CD4-positive, alpha-beta T cell treated with Interleukin-6 at 100 ng/mL for 8 hours (primary cell): ENCODE results near the gene CCDC102B.
"Not testable (repeated sequence)": the region's sequence is repeated elsewhere in the genome, so short reads cannot be mapped to it uniquely, and the experiment has no call there.

Source experiments
- DNase-seq: peaks from one replicate; pipeline ENCODE4 v3.0.0-alpha.2; 2020; ENCODE audit warnings: mixed read lengths, low spot score

CCDC102B gene

DNA sequence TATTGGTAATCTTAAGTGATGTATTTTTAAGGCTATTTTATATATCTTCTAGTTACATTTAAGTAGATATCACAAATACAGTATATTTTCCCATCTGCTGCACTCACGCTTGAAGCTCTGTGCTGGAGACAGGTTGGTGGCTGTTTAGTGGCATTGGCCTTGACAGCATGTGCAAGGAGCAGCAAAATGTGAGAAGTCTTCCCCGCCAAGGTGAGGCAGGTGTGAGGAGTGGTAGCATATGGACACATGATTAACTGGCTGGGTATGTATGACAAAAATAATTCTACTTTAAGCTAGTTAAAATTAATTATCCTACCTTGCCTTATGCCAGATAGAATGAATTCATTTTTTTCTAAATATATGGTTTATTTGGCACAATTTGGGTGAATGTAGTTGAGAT is 117.2 kb downstream of the CCDC102B start:
- DNase-seq: no peak

DNA sequence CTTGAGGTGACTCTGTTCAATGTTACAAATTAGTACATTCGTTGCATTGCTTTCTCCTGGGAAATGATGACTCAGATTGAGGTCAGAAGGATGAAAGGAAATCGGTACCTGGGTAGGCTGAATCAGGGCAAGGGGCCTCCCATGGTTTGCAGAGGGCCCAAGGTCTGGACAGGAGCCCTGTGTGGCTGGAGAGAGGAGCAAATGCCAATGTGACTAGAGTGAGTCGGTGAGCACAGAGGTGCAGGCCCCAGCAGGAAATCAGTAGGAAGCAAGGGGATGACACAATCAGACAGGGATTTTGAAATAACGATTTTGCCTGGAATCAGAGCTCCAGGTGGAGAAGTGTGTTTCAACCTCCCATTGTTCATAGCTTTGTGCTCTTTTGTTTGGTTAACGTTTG is 118.9 kb downstream of the CCDC102B start:
- DNase-seq: no peak

DNA sequence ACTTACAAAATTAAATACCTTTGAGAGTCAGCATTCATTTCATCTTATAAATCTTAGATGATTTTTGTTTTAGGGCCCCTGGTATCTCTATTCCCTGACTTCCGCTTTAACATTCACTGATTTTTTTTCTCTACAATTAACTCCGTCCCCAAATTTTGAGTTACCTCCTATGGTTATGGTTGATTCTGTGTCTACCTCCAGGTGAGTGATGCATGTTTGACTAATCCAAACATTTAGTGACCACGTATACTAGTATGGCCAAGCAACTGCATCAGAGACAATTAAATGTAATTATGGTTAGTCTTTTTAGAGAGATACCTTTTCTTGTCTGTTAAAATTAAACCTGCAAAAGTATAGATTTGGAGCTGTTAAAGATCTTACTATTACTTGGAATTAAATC is 120.3 kb downstream of the CCDC102B start:
- no peak for DNase-seq

DNA sequence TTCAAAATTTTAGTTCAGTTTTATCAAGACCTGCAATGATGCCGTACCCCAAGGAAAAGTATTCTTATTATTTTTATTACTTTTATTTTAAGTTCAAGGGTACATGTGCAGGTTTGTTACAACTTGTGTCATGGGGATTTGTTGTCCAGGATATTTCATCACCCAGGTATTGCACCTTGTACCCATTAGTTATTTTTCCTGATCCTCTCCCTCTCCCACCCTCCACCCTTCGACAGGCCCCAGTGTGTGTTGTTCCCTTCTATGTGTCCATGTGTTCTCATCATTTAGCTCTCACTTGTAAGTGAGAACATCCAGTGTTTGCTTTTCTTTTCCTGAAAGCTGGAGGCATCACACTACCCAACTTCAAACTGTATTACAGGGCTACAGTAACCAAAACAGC is 122.0 kb downstream of the CCDC102B start:
- no peak for DNase-seq

DNA sequence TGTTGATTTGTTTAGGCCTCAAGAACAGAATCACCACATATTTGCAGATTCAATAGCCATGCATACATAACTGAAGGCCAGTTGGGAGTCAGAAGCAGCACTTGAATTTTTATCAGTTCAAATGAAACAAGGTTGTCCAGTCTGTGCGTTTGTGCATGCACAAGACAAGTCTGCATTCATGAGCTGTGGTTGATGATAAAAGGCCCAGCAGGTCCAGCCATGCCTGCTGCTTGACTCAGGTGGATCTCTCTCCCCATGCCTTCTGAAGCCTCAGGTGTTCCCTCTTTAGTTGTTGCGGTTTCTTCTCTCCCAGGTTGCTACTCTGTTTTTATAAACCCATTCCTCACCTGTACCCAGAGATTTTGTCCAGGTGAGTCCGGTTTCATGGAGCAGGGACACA is 124.5 kb downstream of the CCDC102B start:
- no peak for DNase-seq

DNA sequence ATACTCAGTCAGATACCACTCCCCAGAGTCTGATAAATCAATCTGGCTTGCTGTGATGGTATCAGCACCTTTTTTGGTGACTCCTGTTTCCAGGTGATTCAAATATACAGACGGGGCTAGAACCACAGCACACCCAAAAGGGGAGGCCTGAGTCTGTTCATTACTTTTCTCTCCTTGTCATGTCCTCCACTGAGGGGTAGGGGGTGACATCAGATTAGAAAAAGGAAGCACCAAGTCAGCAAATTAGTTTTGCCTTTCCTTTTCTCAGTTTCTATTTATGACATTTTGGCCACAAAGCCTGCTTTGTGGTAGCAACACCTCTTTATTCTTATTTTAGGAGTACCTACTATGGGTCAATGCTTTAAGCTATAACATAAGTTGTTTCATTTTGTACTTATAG is 127.4 kb downstream of the CCDC102B start:
- DNase-seq: no peak

DNA sequence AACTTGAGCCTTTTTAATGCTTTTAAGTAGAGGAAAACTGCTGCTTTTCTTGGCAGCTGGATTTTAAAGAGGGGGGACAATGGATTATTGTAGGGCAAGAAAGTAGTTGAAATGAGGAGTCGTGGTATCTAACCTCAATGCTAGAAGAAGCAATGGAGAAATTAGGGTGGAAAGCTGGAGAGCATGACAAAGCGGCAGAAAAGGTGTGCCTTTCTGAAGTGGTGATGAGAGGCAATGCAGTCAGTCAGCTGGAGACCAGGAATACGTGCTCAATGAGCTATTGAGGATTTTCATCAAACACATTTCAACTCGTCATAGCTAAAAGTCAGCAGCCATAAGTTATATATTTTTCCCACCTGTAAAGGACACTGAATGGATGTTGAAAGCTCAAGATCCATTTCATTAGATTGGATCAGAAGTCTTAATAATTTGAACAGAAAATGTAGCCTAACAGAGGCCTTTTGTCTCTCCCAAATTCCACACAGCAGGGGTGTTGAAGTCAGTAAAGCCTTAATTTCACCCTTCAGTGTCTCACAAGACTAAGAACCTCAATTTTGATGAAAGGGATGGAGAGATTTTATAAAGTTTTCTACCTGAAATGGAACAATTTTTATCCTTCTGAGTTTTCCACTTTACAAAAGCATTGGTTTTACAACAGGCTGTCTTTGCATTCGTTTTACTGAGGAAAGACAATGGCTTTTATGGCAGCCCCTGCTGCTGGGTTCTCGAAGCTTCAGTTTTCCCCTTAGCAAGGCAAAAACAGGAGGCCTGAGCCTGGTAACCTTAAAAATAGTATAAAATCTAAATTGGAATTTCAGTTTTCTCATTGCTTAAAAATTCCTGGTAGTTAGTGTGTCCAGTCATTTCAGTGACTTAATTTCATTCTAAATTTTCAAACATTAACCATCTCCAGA is 131.1 kb downstream of the CCDC102B start:
- DNase-seq: no peak

DNA sequence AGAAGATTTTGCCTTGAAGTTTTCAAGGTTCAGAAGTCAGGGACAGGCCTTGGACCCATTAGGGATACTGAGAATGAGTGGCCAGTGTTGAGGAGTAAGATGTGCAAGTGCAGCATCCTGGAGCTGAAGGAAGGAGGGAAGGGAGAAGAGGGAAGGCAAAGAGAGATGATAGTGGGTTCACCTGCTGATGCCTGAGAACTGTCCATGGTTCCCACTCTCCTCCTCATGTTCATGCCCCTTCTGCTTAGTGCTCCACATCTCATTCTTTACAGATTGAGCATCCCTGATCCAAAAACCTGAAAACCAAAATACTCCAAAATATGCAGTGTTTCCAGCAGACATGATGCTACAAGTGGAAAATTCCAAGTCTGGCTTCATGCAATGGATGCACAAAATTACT is 137.8 kb downstream of the CCDC102B start:
- no peak for DNase-seq

DNA sequence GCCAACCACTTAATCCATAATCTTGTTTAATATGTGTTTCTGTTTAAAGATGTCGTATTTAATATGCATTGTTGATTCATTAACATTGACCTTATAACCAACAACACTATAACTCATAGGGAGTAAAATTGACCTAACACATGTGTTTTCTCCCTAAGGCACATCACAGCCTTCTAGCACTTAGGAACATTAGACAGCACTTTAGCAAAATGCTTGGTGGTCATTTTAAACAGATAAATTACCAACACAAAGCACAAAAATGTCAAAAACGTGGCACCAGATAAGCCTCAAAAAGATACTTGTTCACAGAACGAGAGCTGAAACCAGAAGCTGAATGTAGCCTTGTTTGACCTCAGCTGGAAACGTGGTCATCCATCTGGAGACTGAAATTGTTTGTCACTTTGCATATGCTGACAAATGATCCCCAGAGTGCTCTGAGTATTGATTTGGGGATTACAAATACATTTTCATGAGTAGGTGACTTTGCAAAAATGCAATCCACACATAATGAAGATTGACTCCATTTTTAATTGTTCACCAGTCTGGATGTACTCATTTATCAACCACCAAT is 139.2 kb downstream of the CCDC102B start:
- DNase-seq: no peak

DNA sequence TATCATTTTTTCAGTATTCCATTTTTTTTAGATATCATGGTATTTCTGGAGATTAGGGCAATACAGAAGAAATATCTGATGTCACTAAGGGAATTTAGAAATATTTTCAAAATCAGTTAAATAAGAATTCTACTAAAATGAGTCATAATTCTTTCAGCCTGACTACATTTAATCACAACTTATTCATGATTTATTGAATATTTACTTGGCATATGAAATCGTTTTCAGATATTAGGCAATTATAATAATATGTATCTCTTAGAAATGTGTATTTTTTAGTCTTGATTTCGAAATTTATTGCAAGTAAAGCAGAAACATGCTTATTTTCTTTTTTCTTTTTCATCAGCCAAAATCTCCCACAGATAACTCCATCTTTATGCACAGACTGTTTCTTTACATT is 142.2 kb downstream of the CCDC102B start:
- no peak for DNase-seq

DNA sequence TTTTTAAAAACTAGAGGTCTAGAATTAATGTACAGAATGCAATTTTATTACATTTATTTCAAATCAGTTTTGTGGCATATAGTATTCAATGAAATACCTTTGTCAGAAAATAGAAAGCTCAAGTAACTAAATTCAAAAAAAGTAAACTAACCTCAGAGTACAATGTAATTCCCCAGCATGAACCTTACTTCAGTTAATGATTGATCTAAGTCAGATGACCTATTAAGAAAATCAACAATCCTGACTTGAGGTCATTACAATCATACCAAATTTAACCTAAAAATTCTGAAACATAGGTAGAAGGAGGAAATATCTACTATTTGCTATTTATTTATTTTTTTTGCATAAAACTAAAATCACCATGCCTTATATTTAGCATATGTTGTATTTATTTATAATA is 142.9 kb downstream of the CCDC102B start:
- DNase-seq: no peak

DNA sequence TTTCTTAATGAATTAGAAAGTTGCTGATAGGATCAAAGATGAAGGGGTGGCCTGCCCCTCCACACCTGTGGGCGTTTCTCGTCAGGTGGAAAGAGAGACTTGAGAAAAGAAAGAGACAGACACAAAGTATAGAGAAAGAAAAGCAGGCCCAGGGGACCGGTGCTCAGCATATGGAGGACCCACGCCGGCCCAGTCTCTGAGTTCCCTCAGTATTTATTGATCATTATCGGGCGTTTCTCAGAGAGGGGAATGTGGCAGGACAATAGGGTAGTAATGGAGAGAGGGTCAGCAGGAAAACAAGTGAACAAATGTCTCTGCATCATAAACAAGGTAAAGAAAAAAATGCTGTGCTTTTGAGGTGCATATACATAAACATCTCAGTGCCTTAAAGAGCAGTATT is 144.3 kb downstream of the CCDC102B start:
- DNase-seq: no peak

DNA sequence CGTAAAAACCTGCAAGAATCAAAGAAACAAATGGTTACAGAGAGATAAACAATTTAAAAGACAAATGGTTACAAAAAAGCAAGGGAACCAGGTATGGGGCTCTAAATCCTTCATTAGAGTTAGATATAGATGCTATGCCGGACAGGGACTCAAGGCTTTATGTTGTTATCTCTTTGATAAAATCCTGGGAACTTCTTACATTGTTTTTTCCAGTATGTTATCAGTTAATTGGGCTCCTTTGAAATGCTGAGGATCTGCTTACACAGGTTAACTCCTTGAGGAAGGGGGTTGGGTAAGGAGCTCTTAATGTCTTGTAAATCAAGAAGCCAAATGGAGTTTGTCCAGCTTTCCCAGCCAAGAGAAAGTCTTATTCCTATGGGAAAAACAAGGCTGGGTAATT is 146.0 kb downstream of the CCDC102B start:
- not testable (repeated sequence) for DNase-seq

DNA sequence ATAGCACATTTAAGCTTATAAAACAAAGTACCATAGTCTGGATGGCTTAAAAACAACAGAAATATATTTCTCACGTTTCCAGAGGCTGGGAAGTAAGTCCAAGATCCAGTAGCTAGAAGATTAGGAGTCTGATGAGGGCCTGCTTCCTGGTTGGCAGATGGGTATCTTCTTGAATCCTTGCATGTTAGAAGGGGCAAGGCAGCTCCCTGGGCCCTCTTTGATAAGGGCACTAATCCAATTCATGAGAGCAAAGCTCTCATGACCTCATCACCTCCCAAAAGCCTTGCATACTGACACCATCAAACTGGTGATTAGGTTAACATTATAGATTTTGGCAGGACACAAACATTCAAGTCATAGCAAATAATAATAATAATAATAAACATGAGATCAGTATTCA is 146.4 kb downstream of the CCDC102B start:
- no peak for DNase-seq

DNA sequence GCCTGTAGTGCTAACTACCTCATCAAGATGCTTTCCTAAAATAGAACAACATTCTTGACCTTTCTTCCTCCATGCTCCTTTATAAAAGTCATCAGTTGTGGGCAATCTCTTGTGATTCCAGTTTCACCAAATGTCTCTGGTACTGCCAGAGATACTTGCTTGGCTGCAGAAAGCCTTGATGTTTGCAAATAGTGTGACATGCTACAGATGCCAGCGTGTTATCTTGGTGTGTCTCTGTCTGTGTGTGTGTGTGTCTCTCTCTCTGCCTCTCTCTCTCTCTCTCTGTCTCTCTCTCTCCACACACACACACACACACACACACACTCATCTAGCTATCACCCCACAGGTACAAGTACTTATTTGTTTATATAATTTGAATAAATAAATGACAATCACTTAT is 146.9 kb downstream of the CCDC102B start:
- no peak for DNase-seq

DNA sequence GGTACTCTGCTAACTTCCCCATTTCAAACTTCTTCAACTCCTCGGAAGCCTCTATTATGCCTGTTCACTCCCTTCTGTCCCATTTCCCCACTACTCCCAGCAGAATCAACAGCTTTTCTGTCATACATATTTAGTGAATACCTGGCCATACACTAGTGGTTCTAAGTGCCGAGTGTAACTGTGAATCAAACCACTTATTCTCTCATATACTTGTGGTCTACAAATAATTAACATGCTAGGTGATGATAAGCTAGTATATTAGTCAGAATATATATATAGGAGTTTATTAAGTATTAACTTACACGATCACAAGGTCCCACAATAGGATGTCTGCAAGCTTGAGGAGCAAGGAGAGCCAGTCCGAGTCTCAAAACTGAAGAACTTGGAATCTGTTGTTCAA is 150.7 kb downstream of the CCDC102B start:
- DNase-seq: no peak

DNA sequence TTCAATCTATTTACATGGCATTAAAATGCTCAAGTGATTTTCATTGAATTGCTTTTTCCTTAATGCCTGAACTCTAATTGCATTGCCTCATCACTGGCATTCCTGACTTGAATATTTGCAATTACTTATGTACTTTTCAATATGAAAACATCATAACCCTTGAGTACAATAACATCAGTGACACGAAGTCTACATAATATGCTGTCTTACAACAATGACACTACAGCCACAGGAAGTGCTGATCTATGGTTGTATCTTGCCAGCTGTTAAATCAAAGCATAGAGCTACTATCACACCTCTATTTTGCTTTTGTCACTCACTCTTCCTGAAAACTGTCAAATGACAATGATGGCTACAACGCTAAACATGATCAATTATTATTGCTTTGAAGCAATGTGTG is 156.9 kb downstream of the CCDC102B start:
- DNase-seq: no peak

DNA sequence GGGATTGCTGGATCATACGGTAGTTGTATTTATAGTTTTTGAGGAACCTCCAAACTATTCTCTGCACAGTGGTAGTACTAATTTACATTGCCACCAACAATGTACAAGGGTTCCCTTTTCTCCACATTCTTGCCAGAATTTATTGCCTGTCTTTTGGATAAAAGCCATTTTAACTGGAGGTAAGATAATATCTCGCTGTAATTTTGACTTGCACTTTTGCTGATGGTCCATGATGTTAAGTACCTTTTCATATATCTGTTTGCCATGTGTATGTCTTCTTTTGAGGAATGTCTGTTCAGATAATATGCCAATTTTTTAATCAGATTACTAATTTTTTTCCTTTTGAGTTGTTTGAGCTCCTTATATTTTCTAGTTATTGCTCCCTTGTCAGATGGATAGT is 158.8 kb downstream of the CCDC102B start:
- DNase-seq: no peak

DNA sequence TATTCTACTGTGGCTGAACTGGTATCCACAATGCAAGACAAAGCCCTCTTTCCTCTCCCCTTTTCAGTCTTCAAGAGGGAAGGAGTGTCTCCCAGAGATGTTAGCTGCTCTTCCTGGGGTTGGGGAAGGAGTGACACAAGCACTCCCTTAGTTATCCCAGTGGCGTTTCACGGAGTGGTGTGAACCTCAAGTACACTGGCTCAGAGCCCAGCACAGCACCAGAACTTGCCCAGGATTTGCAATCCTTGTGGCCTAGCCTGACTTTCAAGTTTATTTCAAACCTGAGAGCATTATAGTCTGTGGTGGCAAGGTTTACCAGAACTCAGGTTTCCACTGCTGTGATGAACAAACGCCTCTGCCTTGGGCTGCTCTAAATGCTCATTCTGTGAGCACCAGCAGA is 162.5 kb downstream of the CCDC102B start:
- DNase-seq: no peak

DNA sequence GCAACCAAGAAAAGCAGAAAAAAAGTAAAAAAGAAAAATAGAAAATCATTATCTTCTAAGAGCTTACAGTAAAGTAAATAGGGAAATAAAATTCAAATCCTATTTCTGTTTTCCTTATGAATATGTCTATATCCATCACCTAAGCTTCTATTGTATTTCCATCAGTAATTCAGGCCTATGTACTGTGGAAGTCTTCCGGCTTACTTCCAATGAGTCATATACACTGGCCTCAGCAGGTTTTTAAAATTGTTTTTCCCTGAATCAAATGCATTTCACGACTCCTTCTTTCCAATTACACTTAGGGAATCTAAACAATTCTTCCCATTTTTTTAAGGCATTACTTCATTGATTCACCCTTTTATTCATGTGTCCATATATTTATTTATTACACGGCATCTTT is 164.7 kb downstream of the CCDC102B start:
- DNase-seq: no peak

DNA sequence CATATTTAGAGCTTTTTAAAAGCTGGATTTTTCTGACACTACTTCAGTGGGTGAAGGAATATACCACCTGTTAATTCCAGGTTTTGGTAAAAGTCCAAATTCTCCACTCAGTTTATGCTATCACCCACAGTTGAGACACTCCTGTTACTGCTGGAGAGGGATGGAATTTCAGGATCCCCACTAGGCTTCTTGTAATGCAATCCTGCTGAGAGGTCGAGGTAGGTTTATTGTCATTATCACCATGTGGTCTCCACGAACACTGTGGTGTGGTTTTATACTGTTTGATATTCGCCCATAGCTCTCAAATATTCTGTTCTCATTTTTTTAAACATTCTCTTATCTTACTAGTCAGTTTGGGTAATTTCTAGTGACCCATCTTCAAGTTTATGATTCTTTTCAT is 167.9 kb downstream of the CCDC102B start:
- DNase-seq: no peak

DNA sequence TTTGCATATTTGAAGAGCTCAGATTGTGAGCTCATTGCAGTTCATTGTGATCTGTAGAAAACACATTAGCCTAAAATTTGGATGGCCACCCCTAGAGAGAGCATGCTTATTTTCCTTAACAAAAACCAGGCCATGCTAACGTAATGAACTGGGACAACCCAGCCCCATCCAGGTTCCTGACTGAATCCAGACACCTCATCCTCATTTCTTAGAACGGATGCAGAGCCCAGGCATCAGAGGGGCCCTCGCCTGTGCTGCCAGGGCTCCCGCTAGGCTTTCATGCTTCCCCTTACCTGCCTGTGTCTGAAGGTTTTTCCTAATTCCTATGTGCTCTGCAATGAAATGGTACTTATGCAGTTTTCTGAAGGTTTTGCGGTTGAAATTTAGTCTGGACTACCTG is 171.1 kb downstream of the CCDC102B start:
- no peak for DNase-seq

DNA sequence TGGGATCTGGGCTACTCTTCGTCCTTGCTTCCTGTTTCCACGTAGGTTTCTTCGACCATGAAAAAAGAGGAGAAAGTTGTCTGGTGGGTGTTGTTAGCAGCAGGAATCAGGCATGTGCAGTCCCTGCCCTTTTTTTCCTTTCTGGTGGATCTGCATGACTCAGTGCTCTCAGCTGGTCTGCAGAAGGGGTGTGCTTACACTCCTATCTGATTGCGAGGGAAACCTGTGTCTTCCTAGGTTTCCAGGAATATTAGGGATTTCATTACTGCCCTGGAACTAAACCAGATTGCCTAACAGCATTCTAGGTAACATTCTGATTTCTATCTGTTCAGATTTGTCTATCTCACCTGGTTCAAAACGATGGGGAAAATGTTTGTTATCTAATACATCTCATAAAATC is 174.3 kb downstream of the CCDC102B start:
- DNase-seq: no peak

DNA sequence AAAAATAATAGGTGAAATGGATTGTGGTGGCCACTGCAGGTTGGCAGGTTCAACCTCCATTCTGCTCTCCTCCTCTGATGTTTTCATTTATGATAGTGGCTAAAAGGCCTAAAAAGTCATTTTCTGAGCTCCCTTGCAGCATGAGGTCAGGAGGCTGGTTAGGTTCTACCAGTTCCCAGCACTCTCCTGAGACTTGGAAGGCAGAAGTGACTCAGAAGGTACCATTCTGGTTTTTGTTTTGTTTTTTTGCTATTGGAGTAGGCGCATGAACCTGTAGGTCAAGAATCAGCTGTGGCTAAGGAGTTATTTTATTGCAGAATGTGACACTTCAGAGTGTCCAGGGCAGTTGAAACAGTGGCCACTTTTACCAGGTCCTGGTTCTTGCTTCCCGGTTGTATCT is 181.9 kb downstream of the CCDC102B start:
- DNase-seq: no peak
